ENCODE measurements around the gene CYP27A1.
"Not testable (repeated sequence)": the region's sequence is repeated elsewhere in the genome, so short reads cannot be mapped to it uniquely, and the experiment has no call there.

The CYP27A1 gene
- total RNA-seq: 0 to 0.39 (median 0.09) reads per million in 4 experiments

GRCh38 chr2:218781691-218782527, at the start of gene CYP27A1:
CYP27A1 (plus strand) TSS chr2:218782147; CDS start chr2:218782183, 36 bp downstream.
- no peak for DNase-seq

DNA sequence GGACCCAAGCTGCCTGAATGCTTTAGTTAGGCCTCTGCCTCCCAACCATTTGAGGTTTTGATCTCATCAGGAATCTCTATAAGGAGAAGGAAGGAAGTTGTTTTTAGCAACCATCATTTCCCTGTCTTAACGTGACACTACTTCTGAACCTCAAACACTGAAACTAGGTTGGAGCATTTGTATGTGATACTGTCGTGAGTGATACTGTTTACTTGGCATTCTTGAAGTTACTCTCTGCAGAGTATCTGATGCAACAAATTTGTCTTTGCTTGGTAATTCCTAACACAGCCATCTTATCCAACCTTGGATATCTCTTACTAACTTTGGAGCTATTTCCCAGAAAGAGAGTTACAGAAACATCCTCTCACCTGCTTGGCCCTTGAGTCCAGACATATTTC, 49.2 kb upstream of the CYP27A1 start:
- DNase-seq: no peak

DNA sequence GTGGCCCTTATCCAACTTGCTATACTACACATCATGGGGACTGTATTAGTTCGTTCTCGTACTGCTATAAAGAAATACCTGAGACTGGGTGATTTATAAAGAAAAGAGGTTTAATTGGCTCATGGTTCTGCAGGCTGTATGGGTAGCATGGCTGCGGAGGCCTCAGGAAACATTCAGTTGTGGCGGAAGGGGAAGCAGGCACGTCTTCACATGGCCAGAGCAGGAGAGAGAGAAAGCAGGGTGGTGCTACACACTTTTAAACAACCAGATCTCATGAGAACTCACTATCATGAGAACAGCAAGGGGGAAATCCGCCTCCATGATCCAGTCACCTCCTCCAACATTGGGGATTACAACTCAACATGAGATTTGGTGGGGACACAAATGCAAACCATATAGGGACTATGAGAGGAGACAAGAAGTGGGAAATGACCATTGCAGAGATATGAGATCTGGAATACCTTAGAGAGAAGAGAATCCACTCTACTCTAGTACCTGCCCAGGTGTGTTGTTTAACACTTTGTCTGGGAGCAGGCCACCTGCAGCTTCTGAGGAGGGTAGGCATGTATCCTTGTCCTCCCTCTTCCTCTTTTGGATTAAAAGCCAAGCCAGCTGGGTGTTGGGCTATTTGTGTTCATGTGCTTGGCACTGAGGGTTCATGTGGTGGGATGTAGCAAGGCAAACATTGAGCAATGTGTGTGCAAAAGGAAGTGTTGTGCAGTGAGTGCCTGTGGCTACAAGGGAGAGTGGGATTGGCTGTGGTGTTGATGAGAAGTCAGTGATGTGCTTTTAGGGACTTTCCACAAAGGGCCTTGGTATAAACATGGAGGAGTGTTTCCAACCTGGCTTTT, 48.6 kb upstream of the CYP27A1 start:
- DNase-seq: no peak

- no peak for DNase-seq
Observed at GRCh38 chr2:218734190-218734975, 47.6 kb upstream of the CYP27A1 start.

- no peak for DNase-seq
Observed at GRCh38 chr2:218736531-218736930, 45.4 kb upstream of the CYP27A1 start.

DNA sequence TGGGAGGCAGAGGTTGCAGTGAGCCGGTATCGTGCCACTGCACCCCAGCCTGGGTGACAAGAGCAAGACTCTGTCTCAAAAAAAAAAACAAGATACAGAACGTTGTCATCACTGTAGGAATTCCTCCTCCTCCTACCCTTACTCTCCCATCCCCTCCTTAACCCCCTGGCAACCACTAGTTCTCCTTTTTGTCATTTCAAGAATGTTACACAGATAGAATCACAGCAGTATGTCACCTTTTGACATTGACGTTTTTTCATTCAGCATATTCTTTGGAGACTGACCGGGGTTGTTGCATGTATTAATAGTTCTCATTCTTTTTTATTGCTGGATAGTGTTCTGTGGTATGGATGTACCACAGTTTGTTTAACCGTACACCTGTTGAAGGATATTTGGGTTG, 38.9 kb upstream of the CYP27A1 start:
- no peak for DNase-seq

DNA sequence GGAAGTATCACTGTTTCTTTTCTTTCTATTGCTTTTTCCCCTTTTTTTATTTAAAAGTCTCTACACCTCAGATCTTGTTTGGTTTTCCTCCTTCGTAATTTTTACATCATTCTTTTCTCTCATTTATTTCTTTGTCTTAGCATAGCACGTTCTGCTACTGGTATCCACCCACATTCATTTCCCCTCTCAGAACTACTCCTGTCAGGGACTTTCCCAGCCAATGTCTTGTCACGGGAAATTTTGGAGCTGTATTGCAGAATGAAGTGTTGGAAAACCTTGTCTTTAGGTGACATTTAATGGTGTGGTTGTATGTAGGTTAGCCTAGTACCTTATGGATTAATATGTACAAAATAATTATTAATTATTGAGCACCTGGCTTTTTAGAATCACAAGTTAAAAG, 37.3 kb upstream of the CYP27A1 start:
- DNase-seq: no peak

- no peak for DNase-seq
Observed at GRCh38 chr2:218745160-218745558, 36.8 kb upstream of the CYP27A1 start.

DNA sequence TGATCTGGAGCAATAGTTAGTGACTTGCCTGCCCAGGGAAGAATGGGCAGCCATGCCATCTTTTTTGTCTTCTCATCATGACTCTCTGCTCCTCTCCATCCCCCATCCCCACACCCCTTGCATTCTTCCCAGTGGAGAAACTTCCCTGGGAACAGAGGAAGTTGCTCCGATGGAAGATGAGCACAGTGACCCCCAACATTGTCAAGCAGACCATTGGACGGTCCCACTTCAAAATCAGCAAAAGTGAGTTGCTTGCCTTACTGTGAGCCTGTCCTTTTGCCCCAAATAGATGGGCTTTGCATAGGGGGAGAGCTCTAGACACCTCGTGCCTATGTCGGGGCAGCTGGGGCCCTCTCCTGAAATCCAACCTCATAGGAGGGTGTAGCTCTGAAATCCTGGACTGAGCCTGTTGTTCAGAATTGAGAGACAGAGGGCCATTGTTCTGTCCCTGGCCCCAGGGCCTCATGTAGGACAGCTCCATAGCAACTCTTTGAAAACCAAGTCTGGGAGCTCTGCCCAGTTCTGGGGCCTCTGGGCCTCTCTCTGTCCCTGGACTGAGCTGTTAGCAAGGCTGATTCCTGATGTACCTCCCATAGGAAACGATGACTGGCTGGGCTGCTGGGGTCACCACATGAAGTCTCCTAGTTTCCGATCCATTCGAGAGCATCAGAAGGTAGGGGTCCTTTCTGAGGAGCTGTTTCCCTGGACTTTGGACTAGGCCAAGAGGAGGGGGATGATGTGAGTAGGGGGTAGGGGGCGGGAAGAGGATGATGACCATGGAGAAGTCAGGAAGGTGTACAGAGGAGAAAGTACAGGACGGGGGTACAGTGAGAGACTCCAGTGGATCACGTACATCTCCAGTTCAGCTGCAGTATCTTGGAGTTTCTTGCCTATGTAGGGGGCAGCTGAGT, 36.1 kb upstream of the CYP27A1 start:
- no peak for DNase-seq

DNA sequence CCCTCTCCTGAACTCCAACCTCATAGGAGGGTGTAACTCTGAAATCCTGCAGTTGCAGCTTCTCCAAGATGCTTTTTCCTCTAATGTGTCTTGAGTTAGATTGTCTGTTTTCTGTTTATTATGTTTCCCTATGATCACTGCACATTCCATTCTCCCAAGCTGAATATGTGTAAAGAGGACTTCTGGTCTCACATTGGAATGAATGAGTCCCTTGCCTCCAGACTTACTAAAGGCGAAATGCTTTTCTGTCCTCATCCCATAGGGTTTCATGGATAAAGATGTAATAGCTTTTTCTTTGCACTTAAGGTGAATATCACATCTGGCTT, 35.5 kb upstream of the CYP27A1 start:
- no peak for DNase-seq

GRCh38 chr2:218746960-218747359, 35.0 kb upstream of the CYP27A1 start:
- DNase-seq: no peak

DNA sequence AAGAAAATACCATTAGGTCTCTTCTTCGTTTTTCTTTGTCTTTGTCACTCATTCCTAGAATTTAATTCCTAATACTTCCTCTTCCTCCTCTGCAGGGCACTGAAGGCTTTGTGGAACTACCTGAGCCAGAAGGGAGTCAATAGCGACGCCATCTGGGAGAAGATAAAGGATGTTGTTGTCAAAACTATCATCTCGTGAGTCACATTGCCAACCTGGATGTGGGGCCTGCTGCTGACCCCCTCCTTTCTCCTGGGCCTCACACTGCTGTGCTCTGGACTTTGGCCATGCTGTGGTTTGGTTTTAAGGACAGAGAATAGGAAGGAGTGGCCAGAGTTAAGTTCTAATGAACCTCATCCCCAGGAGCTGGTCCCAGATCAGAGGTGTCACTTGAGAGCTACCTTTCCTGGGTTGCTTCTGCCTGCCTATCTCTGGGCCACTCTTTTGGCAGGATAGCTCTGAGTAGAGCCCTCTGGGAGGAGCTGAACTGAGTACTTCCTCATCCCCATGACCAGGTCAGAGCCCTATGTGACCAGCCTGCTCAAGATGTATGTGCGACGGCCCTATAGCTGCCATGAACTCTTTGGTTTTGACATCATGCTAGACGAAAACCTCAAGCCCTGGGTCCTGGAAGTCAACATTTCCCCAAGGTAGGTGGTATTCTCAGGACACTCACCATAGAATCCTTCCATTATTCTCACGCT, 33.1 kb upstream of the CYP27A1 start:
- no peak for DNase-seq

- no peak for DNase-seq
Observed at GRCh38 chr2:218754201-218754600, 27.7 kb upstream of the CYP27A1 start.

- no peak for DNase-seq
Observed at GRCh38 chr2:218754781-218755180, 27.2 kb upstream of the CYP27A1 start.

- no peak for DNase-seq
Observed at GRCh38 chr2:218755198-218755566, 26.8 kb upstream of the CYP27A1 start.

DNA sequence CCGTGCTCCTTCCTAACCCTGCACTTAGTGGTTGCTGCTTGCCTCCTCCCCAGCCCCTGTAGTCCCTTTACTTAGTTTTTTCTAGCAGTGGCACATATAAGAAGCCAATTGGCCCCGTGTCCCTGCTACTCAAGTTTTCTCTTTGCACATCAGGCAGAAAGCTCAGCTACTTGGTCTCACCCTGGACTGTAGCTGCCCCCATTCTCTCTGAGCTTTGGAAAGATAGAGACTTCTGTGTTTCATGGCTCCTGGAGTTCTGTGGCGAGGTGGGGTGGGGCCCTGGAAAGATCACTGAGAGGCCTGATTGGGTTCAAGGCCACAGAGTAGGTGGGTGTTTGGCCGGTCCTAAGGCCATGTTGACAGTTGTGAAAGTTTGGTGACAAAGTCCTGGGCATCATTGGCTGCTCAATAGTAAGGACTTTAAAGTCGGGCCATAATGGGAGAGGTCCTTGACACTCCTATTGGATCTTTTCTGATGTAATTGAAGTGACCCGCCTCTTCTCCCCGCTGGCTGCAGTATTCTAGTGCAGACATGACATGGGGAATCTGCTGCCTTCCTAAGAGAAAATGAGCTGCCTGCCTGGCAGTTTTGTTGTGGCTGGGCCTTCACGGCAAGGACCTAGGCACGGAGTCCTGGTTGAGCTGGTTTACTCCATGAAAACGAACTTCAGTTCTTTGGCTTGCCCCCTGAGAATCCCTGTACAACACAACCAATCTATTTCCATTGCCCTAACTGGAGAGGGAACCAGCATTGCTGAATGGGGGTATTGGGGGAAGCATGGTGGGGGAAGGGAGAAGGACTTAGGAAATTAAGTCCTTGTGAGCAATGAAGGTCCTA, 26.2 kb upstream of the CYP27A1 start:
- no peak for DNase-seq

- DNase-seq: no peak
Observed at GRCh38 chr2:218756599-218757377, 25.2 kb upstream of the CYP27A1 start.

DNA sequence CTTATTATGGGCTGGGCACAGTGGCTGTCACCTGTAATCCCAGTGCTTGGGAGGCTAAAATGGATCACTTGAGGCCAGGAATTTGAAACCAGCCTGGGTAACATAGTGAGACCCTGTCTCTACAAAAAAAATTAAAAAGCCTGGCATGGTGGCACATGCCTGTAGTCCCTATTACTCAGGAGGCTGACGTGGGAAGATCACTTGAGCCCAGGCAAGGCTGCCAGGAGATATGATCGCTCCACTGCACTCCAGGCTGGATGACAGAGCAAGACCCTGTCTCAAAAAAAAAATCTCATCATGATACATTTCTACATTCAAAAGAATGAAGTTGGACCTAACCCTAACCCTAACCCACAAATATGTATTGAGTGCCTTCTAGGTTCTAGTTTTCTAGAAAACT, 20.2 kb upstream of the CYP27A1 start:
- DNase-seq: no peak

GRCh38 chr2:218772759-218773158, 9.2 kb upstream of the CYP27A1 start:
- DNase-seq: not testable (repeated sequence)

DNA sequence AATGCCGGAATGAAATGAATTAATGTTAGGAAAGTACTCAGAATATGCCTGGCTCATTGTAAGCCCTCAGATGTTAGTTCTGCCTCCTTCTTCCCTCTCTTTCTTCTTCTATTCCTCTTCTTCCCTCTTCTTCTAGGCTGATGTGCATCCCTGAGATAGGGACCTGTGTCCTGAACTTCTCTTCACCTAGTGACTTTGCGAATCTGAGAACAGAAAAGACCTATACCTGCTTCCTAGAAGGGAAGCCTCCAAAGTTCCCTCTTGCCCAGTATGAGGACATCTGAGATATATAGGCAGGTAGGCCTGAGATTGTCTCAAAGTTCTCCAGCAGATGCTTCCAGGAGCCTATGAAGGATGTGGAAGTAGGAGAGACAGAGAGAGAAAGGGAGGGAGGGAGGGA, 8.1 kb upstream of the CYP27A1 start:
- DNase-seq: no peak

Measured in effector CD8-positive, alpha-beta T cell (primary cell).